Measurements from ENCODE around the gene PRKN. TPM values are rescaled to one million over a fixed set of nuclear protein-coding genes. Genes with fewer than 3 reads are reported as not detected.
"Not testable (repeated sequence)": the region's sequence is repeated elsewhere in the genome, so short reads cannot be mapped to it uniquely, and the experiment has no call there.

The PRKN gene
- polyA plus RNA-seq, 1 donor from 2014 or later = 1.2 TPM

DNA sequence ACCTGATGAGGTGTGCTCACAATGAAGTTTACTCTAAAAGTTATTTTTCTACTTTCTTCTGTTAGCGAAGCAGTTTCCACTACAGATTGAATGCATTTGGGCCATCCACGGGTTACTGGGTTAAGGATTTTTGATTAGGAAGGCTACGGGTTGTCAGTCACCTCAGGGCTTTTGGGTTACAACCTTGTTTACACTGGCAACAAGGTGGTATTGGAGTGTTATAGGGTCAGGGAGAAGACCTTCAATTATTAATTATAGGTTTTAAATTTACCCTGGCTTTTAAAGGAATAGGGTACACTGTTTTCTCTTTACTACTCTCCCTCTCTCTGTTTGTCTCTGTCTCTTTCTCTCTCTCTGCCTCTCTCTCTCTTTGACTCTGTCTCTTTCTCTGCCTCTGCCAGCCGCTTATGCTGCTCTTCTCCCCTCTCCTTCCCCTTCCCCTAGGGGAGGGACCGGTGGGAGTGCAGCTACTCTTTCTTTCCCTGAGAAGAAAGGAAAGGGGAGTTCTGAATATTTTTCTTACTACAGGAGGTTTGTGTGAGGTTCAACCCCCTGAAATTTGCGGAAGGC is 1413.5 kb downstream of the PRKN start:
- TF ChIP-seq MXI1 (conservative IDR thresholded peaks at IDR 0.05; ENCODE audit: poor library complexity, severe bottlenecking) = no peak
- no peak for TF ChIP-seq RAD21 (conservative IDR thresholded peaks at IDR 0.05)
- TF ChIP-seq SMC3 (conservative IDR thresholded peaks at IDR 0.05; ENCODE audit: poor library complexity) = no peak
- no peak for TF ChIP-seq TAF1 (IDR thresholded peaks at IDR 0.05; ENCODE audit: low read depth)
- TF ChIP-seq REST (IDR thresholded peaks at IDR 0.05; ENCODE audit: borderline replicate concordance) = no peak
- no peak for TF ChIP-seq EP300 (conservative IDR thresholded peaks at IDR 0.05; ENCODE audit: poor library complexity, severe bottlenecking)
- no peak for TF ChIP-seq POLR2AphosphoS5 (IDR thresholded peaks at IDR 0.05)
- no peak for TF ChIP-seq CTCF (IDR thresholded peaks at IDR 0.05; ENCODE audit: poor library complexity, severe bottlenecking)
- TF ChIP-seq EZH2 (IDR thresholded peaks at IDR 0.05; ENCODE audit: borderline replicate concordance, insufficient read depth, low read length, poor library complexity, severe bottlenecking) = no peak
- no peaks in the 10 kb centered on the region for H3K36me3 ChIP-seq (ENCODE audit: insufficient read depth, low read length)
- no peak overlapping the region for H2AFZ ChIP-seq (ENCODE audit: low read depth, low read length)
- no peaks in the 10 kb centered on the region for H3K9me3 ChIP-seq (ENCODE audit: low read length)
- no peaks in the 10 kb centered on the region for H3K27me3 ChIP-seq (ENCODE audit: insufficient read depth, low read depth, low read length)
- H3F3A ChIP-seq (ENCODE audit: insufficient read depth, low read length, poor library complexity, severe bottlenecking) = no peaks in the 10 kb centered on the region
- no peaks in the 10 kb centered on the region for H3K79me2 ChIP-seq (replicated peaks; ENCODE audit: insufficient read depth, low read length)
- H3K4me3 ChIP-seq (ENCODE audit: low read length) = no peak overlapping the region
- no peak overlapping the region for H3K4me2 ChIP-seq (ENCODE audit: low read length)
- no peaks in the 10 kb centered on the region for H4K20me1 ChIP-seq (ENCODE audit: insufficient read depth)
- H3K27ac ChIP-seq (ENCODE audit: low read length) = no peak overlapping the region
- H3K9ac ChIP-seq (ENCODE audit: low read length) = no peak overlapping the region
- no peaks in the 10 kb centered on the region for H3K9me2 ChIP-seq (ENCODE audit: insufficient read depth, low read length)

GRCh38 chr6:161313475-161313874 is 1414.1 kb downstream of the PRKN start:
- not testable (repeated sequence) for H3F3A ChIP-seq (ENCODE audit: insufficient read depth, low read length, poor library complexity, severe bottlenecking); H3K4me3 ChIP-seq (ENCODE audit: low read length); H3K9me3 ChIP-seq (ENCODE audit: low read length); H4K20me1 ChIP-seq (ENCODE audit: insufficient read depth); H3K4me2 ChIP-seq (ENCODE audit: low read length); H3K9ac ChIP-seq (ENCODE audit: low read length); H2AFZ ChIP-seq (ENCODE audit: low read depth, low read length); H3K36me3 ChIP-seq (ENCODE audit: insufficient read depth, low read length); H3K9me2 ChIP-seq (ENCODE audit: insufficient read depth, low read length); H3K27ac ChIP-seq (ENCODE audit: low read length); H3K79me2 ChIP-seq (replicated peaks; ENCODE audit: insufficient read depth, low read length); H3K27me3 ChIP-seq (ENCODE audit: insufficient read depth, low read depth, low read length)

GRCh38 chr6:161309774-161310173 is 1417.8 kb downstream of the PRKN start:
- not testable (repeated sequence) for H3K9me3 ChIP-seq (ENCODE audit: low read length); H3K9me2 ChIP-seq (ENCODE audit: insufficient read depth, low read length); H3K36me3 ChIP-seq (ENCODE audit: insufficient read depth, low read length); H4K20me1 ChIP-seq (ENCODE audit: insufficient read depth); H3K27me3 ChIP-seq (ENCODE audit: insufficient read depth, low read depth, low read length); H3K9ac ChIP-seq (ENCODE audit: low read length); H3K4me3 ChIP-seq (ENCODE audit: low read length); H3K79me2 ChIP-seq (replicated peaks; ENCODE audit: insufficient read depth, low read length); H3F3A ChIP-seq (ENCODE audit: insufficient read depth, low read length, poor library complexity, severe bottlenecking); H2AFZ ChIP-seq (ENCODE audit: low read depth, low read length); H3K27ac ChIP-seq (ENCODE audit: low read length); H3K4me2 ChIP-seq (ENCODE audit: low read length)

Data from neural cell (in vitro differentiated cells).